SKM-1 (cell line): ENCODE measurements around the gene ABHD12.
"Not testable (repeated sequence)": the region's sequence is repeated elsewhere in the genome, so short reads cannot be mapped to it uniquely, and the experiment has no call there.

ENCODE experiments used
- DNase-seq: peaks from one replicate; lab custom pipeline; 2025; ENCODE audit not compliant: unreplicated experiment; lab: John Stamatoyannopoulos, UW

ABHD12 gene

DNA sequence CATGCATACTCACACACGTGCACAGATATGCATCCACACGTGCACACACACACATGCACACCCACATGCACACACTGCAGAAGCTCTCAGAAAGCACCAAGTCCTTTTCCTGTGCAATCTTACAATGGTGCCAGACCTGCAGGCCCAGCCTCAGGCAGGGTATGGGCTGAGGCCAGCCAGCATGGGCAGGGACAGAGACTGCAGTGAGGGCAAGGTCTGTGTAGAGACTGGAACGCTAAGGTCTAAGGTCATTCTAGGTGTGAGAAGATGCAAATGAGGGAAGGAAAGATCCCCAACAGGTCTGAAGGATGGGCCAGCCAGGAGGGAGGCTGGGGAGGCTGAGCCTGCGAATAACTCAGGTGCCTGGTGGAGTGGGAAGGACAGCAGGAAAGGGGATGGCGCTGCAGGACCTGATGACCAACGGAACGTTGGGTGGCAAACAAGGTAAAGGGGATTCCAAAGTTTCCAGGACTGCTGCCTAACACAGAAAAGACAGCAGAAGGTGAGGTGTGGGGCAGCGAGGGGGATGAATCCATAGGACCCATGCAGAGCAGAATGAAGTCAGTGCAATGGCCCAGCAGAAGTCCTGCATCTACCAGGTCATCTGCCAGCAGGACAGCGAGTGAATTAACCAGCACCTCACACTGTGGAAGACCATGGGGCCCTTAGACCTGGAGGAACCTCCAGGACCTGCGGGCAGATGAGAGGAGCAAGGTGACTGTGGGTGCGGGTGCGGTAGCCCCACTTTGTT, 67.0 kb downstream of the ABHD12 start:
- no peak for DNase-seq

GRCh38 chr20:25321991-25322390, 68.6 kb downstream of the ABHD12 start:
- DNase-seq = no peak

DNA sequence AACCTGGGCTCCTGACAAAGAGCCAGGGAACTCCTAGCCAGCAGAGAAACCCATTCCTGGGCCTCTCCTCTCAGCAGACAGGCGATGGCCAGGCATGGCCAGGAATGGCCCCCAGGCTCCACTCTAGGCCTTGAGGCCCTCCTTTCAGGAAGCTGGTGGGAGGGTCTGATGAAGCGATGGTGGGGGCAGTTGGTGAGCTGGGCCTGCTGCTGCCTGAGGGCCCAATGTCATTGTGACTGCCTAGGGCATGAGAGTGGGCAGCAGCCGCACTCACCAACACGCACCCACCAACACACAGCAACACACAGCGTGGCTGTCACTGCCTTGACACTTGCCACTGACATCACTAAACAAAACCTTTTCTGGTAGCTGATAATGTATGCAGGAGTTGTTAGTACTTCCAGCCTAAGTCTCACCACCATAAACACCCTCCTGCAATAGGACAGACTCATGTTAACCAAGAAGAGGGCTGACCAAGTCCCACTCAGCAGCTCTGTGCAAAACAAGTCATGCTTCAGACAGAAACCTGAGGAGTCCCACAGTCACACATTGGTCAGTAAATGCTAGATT, 69.3 kb downstream of the ABHD12 start:
- no peak for DNase-seq

DNA sequence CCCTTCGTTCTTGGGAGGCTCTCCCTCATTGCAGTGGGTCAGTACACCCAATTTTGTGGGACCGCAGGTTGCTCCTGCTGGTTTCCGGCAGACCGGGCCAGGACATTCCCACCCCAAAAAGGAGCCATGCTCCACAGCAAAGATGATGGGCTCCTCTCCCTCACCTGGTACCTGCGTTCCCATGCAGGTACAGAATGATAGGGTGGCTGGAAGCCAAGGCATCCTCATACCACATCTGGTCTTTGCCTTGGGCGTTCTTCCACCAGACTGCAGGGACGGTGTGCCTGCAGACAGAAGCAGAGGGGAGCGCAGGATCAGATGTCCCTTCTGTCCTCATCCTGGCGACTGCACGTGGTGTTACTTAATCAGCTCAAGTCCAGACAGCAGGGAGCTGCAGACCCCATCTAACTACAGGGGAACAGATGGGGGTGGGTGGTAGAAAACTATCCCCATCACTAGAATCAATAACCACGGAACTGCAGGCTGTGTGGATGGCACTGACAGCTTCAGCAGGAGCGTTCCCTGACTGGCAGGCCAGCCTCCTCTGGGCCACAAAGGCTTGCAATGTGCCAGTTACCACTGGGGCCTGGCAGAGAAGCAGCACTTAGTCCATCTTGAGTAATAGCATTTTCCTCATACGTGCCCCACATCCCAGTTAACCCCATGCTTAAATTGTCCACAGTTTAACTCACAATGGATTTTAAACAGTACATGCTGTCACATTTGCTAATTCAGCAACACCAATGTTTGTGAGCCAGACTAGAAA, 70.4 kb downstream of the ABHD12 start:
- DNase-seq = no peak

DNA sequence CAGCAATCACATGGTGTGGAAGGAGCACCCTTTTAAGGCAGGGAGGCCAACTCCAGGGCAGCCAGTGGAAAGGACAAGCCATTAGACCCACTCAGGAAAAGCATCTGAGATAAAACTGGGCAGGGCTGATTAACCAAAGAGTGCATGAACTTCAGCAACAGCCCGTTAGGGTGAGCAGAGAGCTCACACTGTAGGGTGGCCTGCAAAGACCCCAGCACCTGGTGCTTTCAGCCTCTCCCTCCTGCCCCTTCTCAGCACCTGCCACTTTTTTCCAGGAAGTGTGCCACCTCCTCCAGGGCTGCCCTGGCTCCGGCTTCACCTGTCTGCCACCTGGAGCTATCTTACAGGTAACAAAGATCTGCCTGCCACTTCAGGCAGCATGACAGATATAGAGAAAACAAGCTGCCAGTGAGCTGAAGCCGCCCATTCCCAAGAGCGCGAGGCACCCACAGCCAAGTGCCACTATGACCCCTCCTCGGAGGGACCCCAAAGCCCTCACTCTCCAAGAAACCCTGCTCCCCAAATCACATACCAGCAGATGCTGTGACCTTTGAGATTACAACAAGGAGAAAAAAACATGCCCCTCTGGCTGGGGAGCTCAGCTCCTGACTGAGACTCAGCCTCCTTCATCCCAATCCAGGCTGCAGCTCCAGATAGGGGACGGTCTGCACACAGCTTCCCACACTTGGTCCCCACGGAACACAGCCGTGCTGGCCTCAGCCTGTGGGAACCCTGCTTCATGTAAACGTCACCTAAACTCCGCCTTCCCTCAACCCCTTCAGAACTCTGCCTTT, 71.2 kb downstream of the ABHD12 start:
- no peak for DNase-seq

- DNase-seq = no peak
Observed at GRCh38 chr20:25318471-25319240, 72.0 kb downstream of the ABHD12 start.

DNA sequence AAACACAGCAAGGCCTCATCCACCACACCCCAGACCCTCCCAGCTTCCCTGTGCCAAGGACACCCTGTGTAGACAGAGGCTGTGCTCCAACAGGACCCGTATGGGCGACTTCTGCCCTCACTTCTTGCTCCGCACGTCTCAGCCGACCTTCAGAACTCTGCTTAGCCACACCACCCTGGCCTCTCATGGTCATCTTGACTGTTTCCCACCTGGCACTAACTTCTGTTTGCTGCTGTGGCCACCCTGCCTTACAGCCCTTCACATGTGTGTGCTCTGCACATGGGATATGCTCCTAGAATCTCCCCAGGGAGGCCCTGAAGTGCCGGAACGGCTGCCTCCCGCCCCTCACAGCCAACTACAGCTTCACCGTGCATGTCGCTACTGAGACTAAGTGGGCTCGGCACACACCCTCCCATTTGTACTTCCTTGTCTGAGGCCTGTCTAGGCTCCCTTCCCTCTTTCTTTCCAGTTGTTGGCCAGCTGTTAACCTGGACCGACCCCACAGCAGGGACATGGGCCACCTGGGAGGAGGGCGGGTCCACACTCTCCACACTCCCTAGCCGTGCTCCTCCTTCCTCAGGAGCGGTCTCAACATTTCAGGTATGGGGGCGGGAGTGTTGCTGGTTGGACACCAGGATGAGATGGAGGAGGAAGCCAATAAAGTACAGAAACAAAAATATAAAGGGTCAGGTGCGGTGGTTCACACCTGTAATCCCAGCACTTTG, 73.1 kb downstream of the ABHD12 start:
- no peak for DNase-seq

DNA sequence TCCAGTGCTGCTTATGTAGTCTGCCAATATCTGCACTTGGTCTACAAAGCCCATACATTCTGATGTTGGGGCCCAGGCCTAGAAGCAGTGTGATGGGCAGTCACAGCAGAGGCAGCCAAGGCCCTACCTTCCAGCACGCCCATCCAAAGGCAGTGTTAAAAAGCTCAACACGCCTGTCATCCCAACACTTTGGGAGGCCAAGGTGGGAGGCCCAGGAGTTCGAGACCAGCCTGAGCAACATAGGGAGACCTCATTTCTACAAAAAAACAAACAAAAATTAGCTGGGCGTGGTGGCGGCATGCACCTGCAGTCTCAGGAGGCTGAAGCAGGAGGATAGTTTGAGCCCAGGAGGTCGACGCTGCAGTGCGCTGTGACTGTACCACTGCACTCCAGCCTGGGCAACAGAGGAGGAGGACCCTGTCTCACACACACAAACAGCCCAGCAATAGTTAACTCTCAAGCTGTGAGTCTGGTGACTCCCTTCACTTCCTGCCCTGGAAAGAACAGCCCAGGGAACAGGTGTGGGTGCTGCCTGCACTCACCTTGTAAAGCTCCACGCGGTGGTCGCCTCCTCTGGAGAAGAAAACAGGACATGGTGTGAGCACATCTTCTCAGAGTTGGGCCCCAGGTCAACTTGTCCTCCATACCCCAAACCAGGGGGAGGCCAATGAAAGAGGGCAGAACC, 74.0 kb downstream of the ABHD12 start:
- DNase-seq = no peak

DNA sequence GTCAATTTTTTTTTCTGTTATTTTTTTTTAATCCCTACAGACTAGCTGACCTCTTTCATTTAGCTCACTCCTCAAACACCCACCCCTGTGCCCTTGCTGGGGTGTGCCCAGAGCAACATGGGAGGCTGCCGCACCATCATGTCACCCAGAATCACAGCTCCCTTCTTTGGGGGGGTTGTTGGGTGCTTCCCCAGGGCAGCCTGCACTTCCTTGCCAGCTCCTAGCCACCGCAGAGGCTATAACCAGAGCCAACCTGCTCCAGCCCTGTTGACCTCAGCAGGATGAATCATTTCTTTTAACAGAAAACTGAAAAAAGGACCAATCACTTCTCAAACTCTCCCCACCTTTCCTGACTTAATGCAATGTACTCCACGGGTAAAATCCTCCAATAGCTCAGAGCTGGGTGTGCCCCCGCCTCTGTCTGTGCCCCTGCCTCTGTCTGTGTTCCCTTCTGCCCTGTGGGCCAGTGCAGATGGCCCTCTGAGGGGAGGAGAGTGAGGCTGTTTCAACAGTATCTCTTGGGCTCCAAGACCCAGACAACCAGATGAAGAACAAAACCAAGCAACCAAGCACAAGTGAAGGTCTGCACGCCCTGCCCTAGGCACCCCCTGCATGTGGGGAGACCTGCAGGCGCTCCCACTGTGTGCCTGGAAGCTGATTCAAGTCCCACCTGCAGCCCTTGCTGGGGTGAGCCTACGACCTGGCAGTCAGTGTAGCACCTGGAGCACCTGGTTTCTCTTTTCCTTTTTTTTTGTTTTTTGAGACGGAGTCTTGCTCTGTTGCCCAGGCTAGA, 75.0 kb downstream of the ABHD12 start:
- DNase-seq = no peak

GRCh38 chr20:25314497-25315417, 75.9 kb downstream of the ABHD12 start:
- no peak for DNase-seq

DNA sequence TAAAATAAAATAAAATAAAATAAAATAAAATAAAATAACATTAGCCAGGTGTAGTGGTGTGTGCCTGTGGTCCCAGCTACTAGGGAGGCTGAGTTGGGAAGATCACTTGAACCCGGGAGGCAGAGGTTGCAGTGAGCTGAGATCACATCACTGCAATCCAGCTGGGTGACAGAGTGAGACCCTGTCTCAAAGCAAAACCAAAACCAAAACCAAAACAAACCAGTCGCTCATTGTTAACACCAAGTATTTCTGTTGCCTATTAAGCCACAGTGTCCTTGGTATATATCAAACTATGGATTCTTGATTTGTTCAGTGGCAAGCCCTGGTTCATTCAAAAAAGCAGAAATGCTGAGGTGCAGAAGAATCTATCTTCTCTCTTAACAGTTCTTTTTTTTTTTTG, 77.0 kb downstream of the ABHD12 start:
- no peak for DNase-seq

GRCh38 chr20:25312716-25313115, 77.9 kb downstream of the ABHD12 start:
- not testable (repeated sequence) for DNase-seq

GRCh38 chr20:25310921-25311728, 79.5 kb downstream of the ABHD12 start:
- no peak for DNase-seq

DNA sequence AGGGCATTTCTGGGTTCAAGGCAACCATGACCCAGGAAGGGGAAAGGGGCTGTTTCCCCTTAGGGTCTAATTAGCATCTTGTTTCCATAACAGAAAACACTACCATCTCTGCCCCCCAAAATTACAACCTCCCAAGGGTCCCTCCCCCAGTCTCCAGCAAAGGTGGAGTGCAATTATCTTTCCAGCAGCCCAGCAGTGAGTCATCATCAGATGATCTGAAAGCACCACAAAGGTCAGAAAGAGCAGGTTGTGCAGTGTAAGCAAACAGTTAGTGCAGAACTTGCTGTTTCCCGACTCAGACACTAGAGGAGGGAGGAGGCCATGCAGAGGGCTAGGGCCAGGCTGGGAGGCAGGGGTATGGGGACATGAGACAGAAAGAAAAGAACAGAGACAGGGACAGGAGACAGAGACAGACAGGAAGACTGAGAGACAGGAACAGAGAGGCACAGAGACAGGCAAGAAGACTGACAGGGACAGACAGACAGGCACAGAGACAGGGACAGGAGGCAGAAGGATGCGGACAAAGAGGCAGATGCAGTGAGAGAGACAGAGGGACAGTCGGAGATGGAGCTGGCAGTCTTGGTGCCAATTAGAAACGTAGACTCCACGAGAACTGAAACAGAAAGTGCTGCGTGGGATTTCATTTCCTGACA, 80.2 kb downstream of the ABHD12 start:
- DNase-seq = no peak

- DNase-seq = no peak
Observed at GRCh38 chr20:25309395-25310267, 81.0 kb downstream of the ABHD12 start.
